GM23338 (cell line): Measurements from ENCODE around the gene CYP3A7. TPM values are rescaled to one million over a fixed set of nuclear protein-coding genes. Genes with fewer than 3 reads are reported as not detected.

Experiments used
- ATAC-seq: fragments of 200-7000 bp; cut with Tn5 transposase; 3 replicates; pipeline ENCODE4 v1.9.1; 2020
- DNase-seq: peaks from one replicate; pipeline ENCODE4 v3.0.0-alpha.2; 2015; ENCODE audit warnings: low spot score
- H2AFZ ChIP-seq: fragments of 200-600 bp; sonication (generic); 2 replicates; pipeline ENCODE4 v1.8.0; 2016; ENCODE audit warnings: antibody characterized with exemption, mild to moderate bottlenecking, moderate library complexity
- H3F3A ChIP-seq: fragments of 200-600 bp; sonication (generic); replicated peaks from 2 replicates; pipeline ENCODE4 v1.8.0; 2017; ENCODE audit warnings: antibody characterized with exemption, mixed run types, low read depth
- H3K27ac ChIP-seq: fragments of 200-600 bp; sonication (generic); 2 replicates; pipeline ENCODE4 v1.6.1; 2016; ENCODE audit warnings: low read depth
- H3K27me3 ChIP-seq: fragments of 200-600 bp; sonication (generic); 2 replicates; pipeline ENCODE4 v1.8.0; 2016; ENCODE audit warnings: mild to moderate bottlenecking, mixed run types, moderate library complexity; ENCODE audit not compliant: insufficient read depth
- H3K36me3 ChIP-seq: fragments of 200-600 bp; sonication (generic); 2 replicates; pipeline ENCODE4 v1.8.0; 2016; ENCODE audit warnings: mild to moderate bottlenecking; ENCODE audit not compliant: insufficient read depth
- H3K4me1 ChIP-seq: fragments of 200-600 bp; sonication (generic); 2 replicates; pipeline ENCODE4 v1.8.0; 2016; ENCODE audit warnings: mild to moderate bottlenecking, moderate library complexity; ENCODE audit not compliant: insufficient read depth
- H3K4me2 ChIP-seq: fragments of 200-600 bp; sonication (generic); 2 replicates; pipeline ENCODE4 v1.7.1; 2017; ENCODE audit warnings: mixed run types
- H3K4me3 ChIP-seq: fragments of 200-600 bp; sonication (generic); 2 replicates; pipeline ENCODE4 v1.6.1; 2016; ENCODE audit warnings: mixed run types
- H3K79me2 ChIP-seq: fragments of 200-600 bp; sonication (generic); replicated peaks from 2 replicates; pipeline ENCODE4 v1.8.0; 2017; ENCODE audit warnings: mild to moderate bottlenecking; ENCODE audit not compliant: insufficient read depth
- H3K9me2 ChIP-seq: fragments of 200-600 bp; sonication (generic); 2 replicates; pipeline ENCODE4 v1.8.0; 2017; ENCODE audit not compliant: insufficient read depth
- H4K20me1 ChIP-seq: fragments of 200-600 bp; sonication (generic); replicated peaks from 2 replicates; pipeline ENCODE4 v1.8.0; 2017; ENCODE audit warnings: mild to moderate bottlenecking; ENCODE audit not compliant: insufficient read depth
- H3K27ac Mint-ChIP-seq: 2 replicates; pipeline ENCODE4 v1.8.0; 2020; ENCODE audit warnings: inconsistent platforms, mild to moderate bottlenecking, moderate library complexity, mixed read lengths
- H3K27me3 Mint-ChIP-seq: 3 replicates; pipeline ENCODE4 v1.8.0; 2022; ENCODE audit warnings: low read depth, mild to moderate bottlenecking, moderate library complexity, mixed read lengths, inconsistent platforms; ENCODE audit not compliant: insufficient read depth, poor library complexity
- H3K36me3 Mint-ChIP-seq: 3 replicates; pipeline ENCODE4 v1.8.0; 2021; ENCODE audit warnings: low read depth, mild to moderate bottlenecking, inconsistent platforms, moderate library complexity, mixed read lengths
- H3K4me1 Mint-ChIP-seq: 3 replicates; pipeline ENCODE4 v1.8.0; 2020; ENCODE audit warnings: mild to moderate bottlenecking, inconsistent platforms, mixed read lengths
- H3K4me3 Mint-ChIP-seq: 3 replicates; pipeline ENCODE4 v1.8.0; 2021; ENCODE audit warnings: moderate library complexity, mild to moderate bottlenecking, inconsistent platforms, mixed read lengths
- H3K9me3 Mint-ChIP-seq: 3 replicates; pipeline ENCODE4 v1.8.0; 2020; ENCODE audit warnings: moderate library complexity, mild to moderate bottlenecking, inconsistent platforms, mixed read lengths
- CTCF ChIP-seq, 2 experiments: fragments of 200-600 bp in 1 of 2; sonication (generic) in 1 of 2; conservative IDR thresholded peaks; 2 replicates each; pipeline versions ENCODE4 v1.5.1 to v1.6.1; 2016 to 2017; ENCODE audit warnings: antibody characterized with exemption in 2 of 2, low read depth in 2 of 2, mild to moderate bottlenecking in 2 of 2, moderate library complexity in 1 of 2
- EZH2phosphoT487 ChIP-seq: fragments of 200-600 bp; sonication (generic); IDR thresholded peaks from one replicate; pipeline ENCODE4 v1.8.1; 2018; ENCODE audit warnings: antibody characterized with exemption; ENCODE audit not compliant: unreplicated experiment
- POLR2AphosphoS5 ChIP-seq: IDR thresholded peaks from 2 replicates; pipeline ENCODE4 v1.6.1; 2016; ENCODE audit warnings: antibody characterized with exemption, low read depth
- REST ChIP-seq: IDR thresholded peaks from one replicate; pipeline ENCODE4 v1.6.1; 2018; ENCODE audit warnings: antibody characterized with exemption; ENCODE audit not compliant: unreplicated experiment
- ZNF114 ChIP-seq: fragments of 250-450 bp; sonication (Bioruptor Pico); IDR thresholded peaks from 2 replicates; pipeline ENCODE4 v1.5.0; 2020; ENCODE audit warnings: mild to moderate bottlenecking, moderate library complexity
- ZNF462 ChIP-seq: fragments of 250-450 bp; sonication (Bioruptor Pico); IDR thresholded peaks from 2 replicates; pipeline ENCODE4 v1.5.0; 2020; ENCODE audit warnings: mild to moderate bottlenecking, moderate library complexity
- polyA plus RNA-seq: library from polyadenylated mRNA; unstranded; fragments of >200 nt; fragmentation: Nextera tagmentation; extraction: Ambion mirVana; gene quantifications from 2 replicates; pipeline ENCODE4 v1.2.1, GENCODE V29; 2016
- total RNA-seq: library from RNA; depleted of rRNA; stranded (reverse); fragments of >200 nt; shearing (Covaris generic); gene quantifications from 2 replicates; pipeline ENCODE4 v1.2.3, GENCODE V29; 2014

The CYP3A7 gene
- total and polyA plus RNA-seq, 2 experiments from 2014 or later, result 0.19 TPM; not detected in 1

- Histone ChIP-seq H3K27me3 (no peaks in the 10 kb centered on the region), H3K9me2 (no peaks in the 10 kb centered on the region), H3K4me2 (no peak overlapping the region), H3K4me3 (no peak overlapping the region), H4K20me1 (no peaks in the 10 kb centered on the region), H3K4me1 (no peaks in the 10 kb centered on the region), H3K27ac (no peak overlapping the region), H2AFZ (no peak overlapping the region), H3K36me3 (no peaks in the 10 kb centered on the region), H3K79me2 (no peaks in the 10 kb centered on the region), H3F3A (no peaks in the 10 kb centered on the region)
- Mint-ChIP-seq H3K36me3 (no peaks in the 10 kb centered on the region), H3K4me1 (peaks cover 3% of the 10 kb centered on the region; the same call in 2 of the 3 replicates), H3K9me3 (no peaks in the 10 kb centered on the region), H3K27ac (no peak overlapping the region), H3K27me3 (no peaks in the 10 kb centered on the region), H3K4me3 (no peak overlapping the region)
- ATAC-seq, result no peak
- TF ChIP-seq CTCF (conservative IDR thresholded peaks at IDR 0.05; ENCODE audit: low read depth in 2 of 2) (no peak), REST (no peak), ZNF114 (CRISPR knock-in tag) (no peak)
- DNase-seq, result no peak
These were observed 66.5 kb downstream of the CYP3A7 start for GRCh38 chr7:99668541-99668940.

- Mint-ChIP-seq H3K4me1 (peaks cover 3% of the 10 kb centered on the region; the same call in 2 of the 3 replicates), H3K36me3 (no peaks in the 10 kb centered on the region), H3K9me3 (no peaks in the 10 kb centered on the region), H3K4me3 (no peak overlapping the region), H3K27ac (no peak overlapping the region), H3K27me3 (no peaks in the 10 kb centered on the region)
- Histone ChIP-seq H3K4me1 (no peaks in the 10 kb centered on the region), H4K20me1 (no peaks in the 10 kb centered on the region), H2AFZ (no peak overlapping the region), H3K36me3 (no peaks in the 10 kb centered on the region), H3K27me3 (no peaks in the 10 kb centered on the region), H3K4me2 (no peak overlapping the region), H3K4me3 (no peak overlapping the region), H3K9me2 (no peaks in the 10 kb centered on the region), H3F3A (no peaks in the 10 kb centered on the region), H3K27ac (no peak overlapping the region), H3K79me2 (no peaks in the 10 kb centered on the region)
- DNase-seq, result no peak
- no peak for ATAC-seq
- TF ChIP-seq POLR2AphosphoS5 (no peak), ZNF114 (CRISPR knock-in tag) (no peak), EZH2phosphoT487 (no peak), REST (no peak), ZNF462 (no peak)
These were observed 67.8 kb downstream of the CYP3A7 start for GRCh38 chr7:99667179-99667578.
